Right forelimb (tissue), 1 donor: ENCODE results near the gene TNS3.
"Not testable (repeated sequence)": the region's sequence is repeated elsewhere in the genome, so short reads cannot be mapped to it uniquely, and the experiment has no call there.

Experiments used
- DNase-seq: peaks from one replicate; pipeline ENCODE4 v3.0.0-alpha.2; 2018

Gene TNS3

GRCh38 chr7:47602272-47603004 is 20.5 kb upstream of the TNS3 start:
- no peak for DNase-seq

GRCh38 chr7:47601881-47602249 is 20.0 kb upstream of the TNS3 start:
- no peak for DNase-seq

GRCh38 chr7:47601119-47601880 is 19.4 kb upstream of the TNS3 start:
- DNase-seq: no peak

- no peak for DNase-seq
These were observed 18.5 kb upstream of the TNS3 start for GRCh38 chr7:47600199-47601118.

- no peak for DNase-seq
These were observed 15.5 kb upstream of the TNS3 start for GRCh38 chr7:47597379-47597778.

GRCh38 chr7:47596502-47597202 is 14.7 kb upstream of the TNS3 start:
- DNase-seq: no peak

- DNase-seq: no peak
These were observed 12.5 kb upstream of the TNS3 start for GRCh38 chr7:47594406-47594805.

- DNase-seq: no peak
These were observed 10.0 kb upstream of the TNS3 start for GRCh38 chr7:47591655-47592572.

GRCh38 chr7:47591089-47591654 is 9.3 kb upstream of the TNS3 start:
- DNase-seq: no peak

GRCh38 chr7:47590215-47590614 is 8.3 kb upstream of the TNS3 start:
- not testable (repeated sequence) for DNase-seq

- no peak for DNase-seq
These were observed 6.9 kb upstream of the TNS3 start for GRCh38 chr7:47588704-47589225.

GRCh38 chr7:47587976-47588375 is 6.1 kb upstream of the TNS3 start:
- no peak for DNase-seq

- no peak for DNase-seq
These were observed 5.4 kb upstream of the TNS3 start for GRCh38 chr7:47587351-47587750.

- no peak for DNase-seq
These were observed 5.0 kb upstream of the TNS3 start for GRCh38 chr7:47586925-47587324.

GRCh38 chr7:47586161-47586670 is 4.3 kb upstream of the TNS3 start:
- not testable (repeated sequence) for DNase-seq

GRCh38 chr7:47584536-47584895 is 2.6 kb upstream of the TNS3 start:
- DNase-seq: no peak

GRCh38 chr7:47583739-47584535 is 2.0 kb upstream of the TNS3 start:
- no peak for DNase-seq

GRCh38 chr7:47582764-47583738 is 1.1 kb upstream of the TNS3 start:
- peak; percentile 85 for DNase-seq

- DNase-seq: peak; percentile 73
These were observed 490 bp downstream of the TNS3 start for GRCh38 chr7:47581438-47581803.
